SK-N-SH (cell line): Measurements from ENCODE around the gene PRICKLE1. TPM values are rescaled to one million over a fixed set of nuclear protein-coding genes. Genes with fewer than 3 reads are reported as not detected.

Experiments
- CTCF ChIA-PET: fragments of 300-600, 350-600 bp; formaldehyde crosslinking; extraction: SDS; loops from one replicate; lab custom pipeline; 2021; lab: Yijun Ruan, JAX
- POLR2A ChIA-PET: fragments of 350-600 bp; sonication (Branson Sonifier 250); formaldehyde crosslinking; extraction: SDS; loops from one replicate; lab custom pipeline; 2020; ENCODE audit warnings: antibody characterized with exemption, inconsistent platforms; lab: Yijun Ruan, JAX
- DNase-seq: peaks from one replicate; pipeline ENCODE4 v3.0.0; 2012
- H2AFZ ChIP-seq: fragments of 200-600 bp; sonication (generic); 2 replicates; pipeline ENCODE4 v1.8.1; 2016; ENCODE audit warnings: antibody characterized with exemption, mild to moderate bottlenecking, low read depth
- H3F3A ChIP-seq: fragments of 200-600 bp; sonication (generic); replicated peaks from 2 replicates; pipeline ENCODE3; 2016; ENCODE audit warnings: antibody characterized with exemption, mild to moderate bottlenecking; ENCODE audit not compliant: insufficient read depth
- H3K27ac ChIP-seq, 2 experiments: fragments of 200-500 bp in 1 of 2; fragments of 200-600 bp in 1 of 2; sonication (Bioruptor generic) in 1 of 2; sonication (generic), shearing (Covaris generic) in 1 of 2; 2 replicates each; pipeline versions ENCODE4 v1.5.1 to v1.6.1; 2014 to 2016; ENCODE audit warnings: low read depth in 2 of 2, inconsistent platforms in 1 of 2, low read length in 1 of 2, mild to moderate bottlenecking in 1 of 2, mixed read lengths in 1 of 2
- H3K27me3 ChIP-seq: fragments of 200-600 bp; sonication (generic), shearing (Covaris generic); 2 replicates; pipeline ENCODE4 v1.6.1; 2016; ENCODE audit warnings: mixed run types; ENCODE audit not compliant: insufficient read depth
- H3K36me3 ChIP-seq, 2 experiments: fragments of 200-500 bp in 1 of 2; fragments of 200-600 bp in 1 of 2; sonication (Bioruptor generic) in 1 of 2; sonication (generic) in 1 of 2; replicated peaks in 1 of 2; 2 replicates each; pipeline versions ENCODE3 to v1.5.1; 2014 to 2016; ENCODE audit warnings: low read length in 1 of 2, mild to moderate bottlenecking in 1 of 2; ENCODE audit not compliant: insufficient read depth in 2 of 2, control insufficient read depth in 1 of 2
- H3K4me1 ChIP-seq, 2 experiments: fragments of 200-500 bp in 1 of 2; fragments of 200-600 bp in 1 of 2; sonication (Bioruptor generic) in 1 of 2; sonication (generic), shearing (Covaris generic) in 1 of 2; 2 replicates each; pipeline versions ENCODE4 v1.5.1 to v1.6.1; 2014 to 2016; ENCODE audit warnings: low read depth in 1 of 2, low read length in 1 of 2, mixed run types in 1 of 2; ENCODE audit not compliant: insufficient read depth in 2 of 2, control insufficient read depth in 1 of 2
- H3K4me2 ChIP-seq: fragments of 200-600 bp; sonication (generic), shearing (Covaris generic); 2 replicates; pipeline ENCODE4 v1.6.1; 2017; ENCODE audit warnings: mixed run types
- H3K4me3 ChIP-seq, 2 experiments: fragments of 200-500 bp in 1 of 2; fragments of 200-600 bp in 1 of 2; sonication (Bioruptor generic) in 1 of 2; sonication (generic), shearing (Covaris generic) in 1 of 2; 2 replicates each; pipeline versions ENCODE4 v1.5.1 to v1.8.1; 2014 to 2016; ENCODE audit warnings: low read depth in 2 of 2, inconsistent platforms in 1 of 2, low read length in 1 of 2, mild to moderate bottlenecking in 1 of 2, mixed read lengths in 1 of 2, moderate library complexity in 1 of 2
- H3K79me2 ChIP-seq: fragments of 200-600 bp; sonication (generic); 2 replicates; pipeline ENCODE4 v1.8.1; 2017; ENCODE audit warnings: mild to moderate bottlenecking; ENCODE audit not compliant: insufficient read depth
- H3K9ac ChIP-seq: fragments of 200-600 bp; sonication (generic); 2 replicates; pipeline ENCODE4 v1.6.1; 2017; ENCODE audit warnings: mixed run types
- H3K9me2 ChIP-seq: fragments of 200-600 bp; sonication (generic); 2 replicates; pipeline ENCODE4 v1.6.1; 2017; ENCODE audit warnings: mixed run types
- H3K9me3 ChIP-seq: fragments of 200-600 bp; sonication (generic); 2 replicates; pipeline ENCODE4 v1.6.1; 2017; ENCODE audit warnings: mixed run types, mild to moderate bottlenecking, moderate library complexity
- H4K20me1 ChIP-seq: fragments of 200-600 bp; sonication (generic); 2 replicates; pipeline ENCODE4 v1.6.1; 2017; ENCODE audit warnings: mild to moderate bottlenecking, mixed run types; ENCODE audit not compliant: insufficient read depth
- ELF1 ChIP-seq: IDR thresholded peaks from 2 replicates; pipeline ENCODE4 v1.4.0; 2012
- EP300 ChIP-seq, 2 experiments: IDR thresholded peaks; 2 replicates each; pipeline versions ENCODE4 v1.4.0 to v1.6.1; 2012; ENCODE audit warnings: borderline replicate concordance in 1 of 2, low read depth in 1 of 2, low read length in 1 of 2
- EZH2phosphoT487 ChIP-seq: fragments of 200-600 bp; sonication (generic); IDR thresholded peaks from 2 replicates; pipeline ENCODE4 v1.6.1; 2017; ENCODE audit warnings: low read depth, mixed run types, mild to moderate bottlenecking, antibody characterized with exemption, moderate library complexity, borderline replicate concordance
- FOXM1 ChIP-seq: IDR thresholded peaks from 2 replicates; pipeline ENCODE4 v1.4.0; 2012; ENCODE audit warnings: low read depth, mild to moderate bottlenecking
- GATA2 ChIP-seq: sonication (generic); formaldehyde crosslinking; IDR thresholded peaks from 2 replicates; pipeline ENCODE4 v1.5.0; 2020; ENCODE audit warnings: mild to moderate bottlenecking, missing genetic modification reagents
- MEF2A ChIP-seq: IDR thresholded peaks from 2 replicates; pipeline ENCODE4 v1.4.0; 2012; ENCODE audit warnings: low read depth, borderline replicate concordance
- NFIC ChIP-seq: IDR thresholded peaks from 2 replicates; pipeline ENCODE4 v1.4.0; 2012; ENCODE audit warnings: borderline replicate concordance
- NRF1 ChIP-seq: IDR thresholded peaks from 2 replicates; pipeline ENCODE4 v1.6.1; 2012; ENCODE audit warnings: low read depth, mild to moderate bottlenecking, low read length
- RAD21 ChIP-seq: IDR thresholded peaks from 2 replicates; pipeline ENCODE4 v1.6.1; 2012; ENCODE audit warnings: mild to moderate bottlenecking, low read length
- RFX5 ChIP-seq: IDR thresholded peaks from 2 replicates; pipeline ENCODE4 v1.6.1; 2012; ENCODE audit warnings: mild to moderate bottlenecking, improper control_type of control experiment, low read length
- RXRA ChIP-seq: IDR thresholded peaks from 2 replicates; pipeline ENCODE4 v1.4.0; 2012; ENCODE audit warnings: low read depth, mild to moderate bottlenecking, borderline replicate concordance
- TCF12 ChIP-seq: IDR thresholded peaks from 2 replicates; pipeline ENCODE4 v1.4.0; 2012
- TEAD4 ChIP-seq: IDR thresholded peaks from 2 replicates; pipeline ENCODE4 v1.4.0; 2012; ENCODE audit warnings: mild to moderate bottlenecking, borderline replicate concordance; ENCODE audit not compliant: insufficient read depth
- YY1 ChIP-seq: IDR thresholded peaks from 2 replicates; pipeline ENCODE4 v1.4.0; 2012; ENCODE audit warnings: low read depth, mild to moderate bottlenecking
- WGBS: methylation state at CpG from one replicate; pipeline ENCODE4 v1.1.6; 2017; ENCODE audit warnings: low lambda C conversion rate; 5-methylcytosine and 5-hydroxymethylcytosine counted together
- polyA plus RNA-seq, 3 experiments: library from polyadenylated mRNA; depleted of rRNA; stranded (reverse); fragments of >200 nt; gene quantifications; 2 replicates each; pipeline ENCODE4 v1.2.3, GENCODE V29; 2012
- TF ChIP-seq, protein P1 (sequence below): fragments of 150-350 bp; IDR thresholded peaks from 2 replicates; pipeline ENCODE4 v1.6.1; 2016; ENCODE audit warnings: mild to moderate bottlenecking, low read depth, low read length
- TF ChIP-seq, protein P2 (sequence below): IDR thresholded peaks from 2 replicates; pipeline ENCODE4 v1.4.0; 2012; ENCODE audit warnings: low read depth, borderline replicate concordance
- TF ChIP-seq, protein P3 (sequence below): IDR thresholded peaks from 2 replicates; pipeline ENCODE4 v1.6.1; 2012; ENCODE audit warnings: mild to moderate bottlenecking, low read depth, low read length, moderate library complexity

The PRICKLE1 gene
- polyA plus RNA-seq, 1 of the 3 experiments (the other 2 are of a cell fraction), result 1.2 TPM

DNA sequence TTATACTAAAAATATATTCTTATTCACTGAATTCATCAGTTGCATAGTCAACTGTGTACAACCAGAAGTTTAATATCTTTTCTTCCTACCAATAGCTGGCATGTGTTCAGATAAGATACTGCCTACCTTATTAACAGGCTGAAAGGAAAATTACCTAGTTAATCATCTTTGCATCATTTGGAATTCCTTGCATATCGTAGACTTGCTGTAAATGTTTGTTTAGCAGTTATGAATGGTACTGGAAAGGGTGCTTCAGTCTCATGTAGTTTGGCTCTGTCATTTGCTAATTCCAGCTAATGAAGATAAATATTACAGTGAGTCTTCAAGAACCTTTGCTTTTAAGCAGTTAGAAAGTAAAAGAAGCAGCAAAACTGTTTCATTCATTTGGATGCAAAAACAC, 179.2 kb downstream of the PRICKLE1 start:
- ChIA-PET CTCF (interaction anchor here (1.2 to 1.4 kb wide), 2 partner anchors 38 to 72 kb away, joined by 3 to 4 read pairs; no protein-coding TSS in a partner anchor), POLR2A (interaction anchor here (0.6 kb wide), 1 partner anchor 1194 kb away, joined by 3 read pairs; no protein-coding TSS in a partner anchor)
- 42% methylated on average over 1 of the region's 1 CpG for WGBS
- no peak for TF ChIP-seq TEAD4
- TF ChIP-seq NFIC, result no peak
- no peak for TF ChIP-seq EP300 (IDR thresholded peaks at IDR 0.05; ENCODE audit: borderline replicate concordance in 1 of 2, low read depth in 1 of 2, low read length in 1 of 2)
- TF ChIP-seq, all 33 proteins: peak for 0
- Histone ChIP-seq H3K36me3 (peaks cover 10 to 24% of the 10 kb centered on the region in 2 experiments), H3K4me3 (no peak overlapping the region), H3K9ac (no peak overlapping the region), H4K20me1 (no peaks in the 10 kb centered on the region), H3K4me2 (no peak overlapping the region; the same call in 1 of the 2 replicates), H3K27me3 (no peaks in the 10 kb centered on the region), H3F3A (peaks cover 6% of the 10 kb centered on the region), H3K4me1 (no peaks in the 10 kb centered on the region; a peak in 1 of 4 replicates), H3K27ac (no peak overlapping the region; a peak in 1 of 4 replicates), H3K79me2 (peaks cover 6% of the 10 kb centered on the region; the same call in 1 of the 2 replicates), H2AFZ (no peak overlapping the region), H3K9me2 (no peaks in the 10 kb centered on the region), H3K9me3 (no peaks in the 10 kb centered on the region)
- no peak for DNase-seq

DNA sequence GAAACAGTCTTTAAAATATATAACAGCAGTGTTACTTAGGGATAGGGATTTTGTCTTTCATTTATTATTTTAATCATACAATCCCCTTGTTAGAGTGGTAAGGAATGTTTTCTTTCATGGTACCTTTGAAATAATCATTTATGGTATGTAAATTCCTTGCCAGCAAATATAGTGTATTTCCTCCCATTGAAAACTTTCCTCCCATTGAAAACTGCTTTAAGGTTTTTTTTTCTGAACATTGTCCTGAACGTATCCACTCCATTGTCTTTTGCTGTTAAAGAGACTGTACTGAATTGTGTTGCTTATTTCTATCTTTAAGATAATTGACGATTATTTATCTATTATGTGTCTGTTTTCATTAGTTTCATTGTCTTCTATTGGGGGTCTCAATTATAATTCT, 180.1 kb downstream of the PRICKLE1 start:
- H3K27ac ChIP-seq, result no peak overlapping the region
- H3K79me2 ChIP-seq, result peaks cover 5% of the 10 kb centered on the region; the same call in 1 of the 2 replicates
- no peaks in the 10 kb centered on the region for H4K20me1 ChIP-seq
- no peaks in the 10 kb centered on the region; a peak in 1 of 4 replicates for H3K4me1 ChIP-seq
- no peak overlapping the region for H2AFZ ChIP-seq
- H3K4me2 ChIP-seq, result no peak overlapping the region
- no peak for TF ChIP-seq TCF12
- no peak for TF ChIP-seq NRF1
- no peak for TF ChIP-seq ELF1
- no peak for TF ChIP-seq MEF2A
- TF ChIP-seq GATA2 (CRISPR knock-in tag), result no peak
- no peak for TF ChIP-seq RXRA
- no peak for TF ChIP-seq YY1
- TF ChIP-seq, protein P1, sequence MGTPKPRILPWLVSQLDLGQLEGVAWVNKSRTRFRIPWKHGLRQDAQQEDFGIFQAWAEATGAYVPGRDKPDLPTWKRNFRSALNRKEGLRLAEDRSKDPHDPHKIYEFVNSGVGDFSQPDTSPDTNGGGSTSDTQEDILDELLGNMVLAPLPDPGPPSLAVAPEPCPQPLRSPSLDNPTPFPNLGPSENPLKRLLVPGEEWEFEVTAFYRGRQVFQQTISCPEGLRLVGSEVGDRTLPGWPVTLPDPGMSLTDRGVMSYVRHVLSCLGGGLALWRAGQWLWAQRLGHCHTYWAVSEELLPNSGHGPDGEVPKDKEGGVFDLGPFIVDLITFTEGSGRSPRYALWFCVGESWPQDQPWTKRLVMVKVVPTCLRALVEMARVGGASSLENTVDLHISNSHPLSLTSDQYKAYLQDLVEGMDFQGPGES, result no peak
- no peak for TF ChIP-seq RFX5
- TF ChIP-seq, protein P2, sequence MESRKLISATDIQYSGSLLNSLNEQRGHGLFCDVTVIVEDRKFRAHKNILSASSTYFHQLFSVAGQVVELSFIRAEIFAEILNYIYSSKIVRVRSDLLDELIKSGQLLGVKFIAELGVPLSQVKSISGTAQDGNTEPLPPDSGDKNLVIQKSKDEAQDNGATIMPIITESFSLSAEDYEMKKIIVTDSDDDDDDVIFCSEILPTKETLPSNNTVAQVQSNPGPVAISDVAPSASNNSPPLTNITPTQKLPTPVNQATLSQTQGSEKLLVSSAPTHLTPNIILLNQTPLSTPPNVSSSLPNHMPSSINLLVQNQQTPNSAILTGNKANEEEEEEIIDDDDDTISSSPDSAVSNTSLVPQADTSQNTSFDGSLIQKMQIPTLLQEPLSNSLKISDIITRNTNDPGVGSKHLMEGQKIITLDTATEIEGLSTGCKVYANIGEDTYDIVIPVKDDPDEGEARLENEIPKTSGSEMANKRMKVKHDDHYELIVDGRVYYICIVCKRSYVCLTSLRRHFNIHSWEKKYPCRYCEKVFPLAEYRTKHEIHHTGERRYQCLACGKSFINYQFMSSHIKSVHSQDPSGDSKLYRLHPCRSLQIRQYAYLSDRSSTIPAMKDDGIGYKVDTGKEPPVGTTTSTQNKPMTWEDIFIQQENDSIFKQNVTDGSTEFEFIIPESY, result no peak
- TF ChIP-seq, protein P3, sequence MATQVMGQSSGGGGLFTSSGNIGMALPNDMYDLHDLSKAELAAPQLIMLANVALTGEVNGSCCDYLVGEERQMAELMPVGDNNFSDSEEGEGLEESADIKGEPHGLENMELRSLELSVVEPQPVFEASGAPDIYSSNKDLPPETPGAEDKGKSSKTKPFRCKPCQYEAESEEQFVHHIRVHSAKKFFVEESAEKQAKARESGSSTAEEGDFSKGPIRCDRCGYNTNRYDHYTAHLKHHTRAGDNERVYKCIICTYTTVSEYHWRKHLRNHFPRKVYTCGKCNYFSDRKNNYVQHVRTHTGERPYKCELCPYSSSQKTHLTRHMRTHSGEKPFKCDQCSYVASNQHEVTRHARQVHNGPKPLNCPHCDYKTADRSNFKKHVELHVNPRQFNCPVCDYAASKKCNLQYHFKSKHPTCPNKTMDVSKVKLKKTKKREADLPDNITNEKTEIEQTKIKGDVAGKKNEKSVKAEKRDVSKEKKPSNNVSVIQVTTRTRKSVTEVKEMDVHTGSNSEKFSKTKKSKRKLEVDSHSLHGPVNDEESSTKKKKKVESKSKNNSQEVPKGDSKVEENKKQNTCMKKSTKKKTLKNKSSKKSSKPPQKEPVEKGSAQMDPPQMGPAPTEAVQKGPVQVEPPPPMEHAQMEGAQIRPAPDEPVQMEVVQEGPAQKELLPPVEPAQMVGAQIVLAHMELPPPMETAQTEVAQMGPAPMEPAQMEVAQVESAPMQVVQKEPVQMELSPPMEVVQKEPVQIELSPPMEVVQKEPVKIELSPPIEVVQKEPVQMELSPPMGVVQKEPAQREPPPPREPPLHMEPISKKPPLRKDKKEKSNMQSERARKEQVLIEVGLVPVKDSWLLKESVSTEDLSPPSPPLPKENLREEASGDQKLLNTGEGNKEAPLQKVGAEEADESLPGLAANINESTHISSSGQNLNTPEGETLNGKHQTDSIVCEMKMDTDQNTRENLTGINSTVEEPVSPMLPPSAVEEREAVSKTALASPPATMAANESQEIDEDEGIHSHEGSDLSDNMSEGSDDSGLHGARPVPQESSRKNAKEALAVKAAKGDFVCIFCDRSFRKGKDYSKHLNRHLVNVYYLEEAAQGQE, result no peak
- no peak for TF ChIP-seq FOXM1
- no peak for TF ChIP-seq EZH2phosphoT487
- no peak for TF ChIP-seq NFIC
- no peak for TF ChIP-seq RAD21
- ChIA-PET CTCF (interaction anchor here (1.2 to 1.4 kb wide), 2 partner anchors 38 to 73 kb away, joined by 3 to 4 read pairs; no protein-coding TSS in a partner anchor), POLR2A (no interaction called here)
- WGBS, result 84% methylated on average over 2 of the region's 2 CpGs
- no peak overlapping the region for H3K4me3 ChIP-seq
- no peaks in the 10 kb centered on the region for H3K27me3 ChIP-seq
- no peaks in the 10 kb centered on the region for H3K9me3 ChIP-seq
- peaks cover 6% of the 10 kb centered on the region for H3F3A ChIP-seq
- H3K9me2 ChIP-seq, result no peaks in the 10 kb centered on the region
- H3K9ac ChIP-seq, result no peak overlapping the region
- peaks cover 11 to 20% of the 10 kb centered on the region in 2 experiments for H3K36me3 ChIP-seq
- DNase-seq, result no peak
